D721Med (cell line): Measurements from ENCODE around the gene PCSK5.

ENCODE experiments used
- DNase-seq: peaks from one replicate; pipeline ENCODE4 v3.0.0; 2011; ENCODE audit warnings: low spot score; ENCODE audit not compliant: insufficient read length
- FAIRE-seq: peaks from 2 replicates; lab custom pipeline; 2011; peaks lifted over from hg19 to GRCh38; lab: Jason Lieb, UNC
- TF ChIP-seq, protein P1 (sequence below): IDR thresholded peaks from 2 replicates; pipeline ENCODE4 v1.5.1; 2012; ENCODE audit warnings: mild to moderate bottlenecking, control low read depth; ENCODE audit not compliant: insufficient read depth; ENCODE audit errors: missing control alignments

The PCSK5 gene

DNA sequence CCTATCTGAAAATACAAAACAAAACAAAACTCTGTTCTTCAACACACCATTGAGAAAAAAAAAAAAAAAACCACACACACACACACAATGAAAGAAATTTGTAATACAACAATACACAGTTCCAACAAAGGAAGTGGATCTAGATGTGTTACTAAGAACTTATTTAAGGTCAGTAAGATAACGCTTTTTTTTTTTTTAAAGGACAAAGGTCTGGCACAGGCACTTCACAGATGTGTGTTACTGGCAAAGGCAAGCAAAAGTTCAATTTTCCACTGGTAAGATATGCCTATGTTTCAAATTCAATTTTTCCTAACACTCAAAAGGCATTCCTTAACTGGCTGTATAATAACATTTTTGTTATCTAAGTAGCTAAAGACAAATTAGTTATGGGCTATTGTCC, 500.2 kb downstream of the PCSK5 start:
- TF ChIP-seq, protein P1, sequence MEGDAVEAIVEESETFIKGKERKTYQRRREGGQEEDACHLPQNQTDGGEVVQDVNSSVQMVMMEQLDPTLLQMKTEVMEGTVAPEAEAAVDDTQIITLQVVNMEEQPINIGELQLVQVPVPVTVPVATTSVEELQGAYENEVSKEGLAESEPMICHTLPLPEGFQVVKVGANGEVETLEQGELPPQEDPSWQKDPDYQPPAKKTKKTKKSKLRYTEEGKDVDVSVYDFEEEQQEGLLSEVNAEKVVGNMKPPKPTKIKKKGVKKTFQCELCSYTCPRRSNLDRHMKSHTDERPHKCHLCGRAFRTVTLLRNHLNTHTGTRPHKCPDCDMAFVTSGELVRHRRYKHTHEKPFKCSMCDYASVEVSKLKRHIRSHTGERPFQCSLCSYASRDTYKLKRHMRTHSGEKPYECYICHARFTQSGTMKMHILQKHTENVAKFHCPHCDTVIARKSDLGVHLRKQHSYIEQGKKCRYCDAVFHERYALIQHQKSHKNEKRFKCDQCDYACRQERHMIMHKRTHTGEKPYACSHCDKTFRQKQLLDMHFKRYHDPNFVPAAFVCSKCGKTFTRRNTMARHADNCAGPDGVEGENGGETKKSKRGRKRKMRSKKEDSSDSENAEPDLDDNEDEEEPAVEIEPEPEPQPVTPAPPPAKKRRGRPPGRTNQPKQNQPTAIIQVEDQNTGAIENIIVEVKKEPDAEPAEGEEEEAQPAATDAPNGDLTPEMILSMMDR = no peak
- no peak for DNase-seq
- FAIRE-seq = no peak

DNA sequence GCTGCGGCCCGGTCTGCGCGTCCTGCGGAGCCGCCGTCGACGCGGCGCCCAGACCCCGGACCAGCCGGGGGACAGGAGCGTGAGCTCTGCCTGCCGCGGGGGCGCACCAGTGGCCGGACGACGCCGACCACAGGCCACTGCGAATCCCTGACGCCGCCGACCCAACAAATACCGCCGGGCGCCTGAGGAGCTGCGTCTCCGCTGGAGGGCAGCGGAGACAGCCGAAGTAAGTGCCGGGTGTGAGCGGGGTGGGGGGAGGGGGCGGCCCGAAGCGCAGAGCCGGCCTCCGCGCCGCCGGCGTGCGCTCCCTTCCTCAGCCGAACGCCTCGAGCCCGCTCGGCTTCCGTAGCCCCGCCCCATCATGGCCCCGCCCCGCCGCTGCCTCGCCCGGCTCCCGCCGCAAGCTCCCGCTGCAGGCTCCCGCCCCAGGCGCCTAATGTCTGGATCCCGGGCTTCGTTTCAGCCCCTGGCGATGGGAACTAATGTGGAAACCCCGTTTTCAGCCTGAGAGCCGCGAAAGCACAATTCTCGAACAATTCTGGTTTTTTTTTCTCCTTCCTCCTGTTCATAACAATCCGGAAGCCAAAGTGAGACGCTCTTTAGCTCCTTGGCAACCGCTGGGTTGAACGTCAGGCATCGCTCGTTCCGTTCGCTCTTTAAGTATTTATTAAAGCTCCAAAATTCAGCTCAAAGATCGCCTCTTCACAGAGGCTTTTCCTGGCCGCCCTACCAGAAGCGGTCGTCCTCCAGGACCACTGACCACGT, 503.9 kb downstream of the PCSK5 start, which contains the start of gene RFK:
Gene RFK, minus strand, starts transcription at position 232 of the 765 bp plus-strand sequence. CDS start 255 bp downstream, outside the sequence.
- TF ChIP-seq, protein P1 = peak; percentile 47
- FAIRE-seq (no peak), DNase-seq (peak; percentile 49)

DNA sequence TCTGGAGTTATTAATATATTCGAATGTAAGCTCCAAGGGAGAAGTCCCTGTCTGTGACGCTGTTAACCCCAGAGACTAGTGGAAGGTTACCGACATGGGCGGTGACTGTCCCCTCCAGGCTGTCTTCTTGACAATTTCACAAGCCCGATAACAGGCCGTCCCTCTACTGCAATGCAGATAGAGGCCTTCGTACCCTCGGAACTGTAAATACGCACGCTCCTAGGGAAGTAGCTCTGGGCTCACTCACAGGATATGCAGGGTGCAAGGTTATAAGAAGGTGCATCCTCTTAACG, 504.4 kb downstream of the PCSK5 start:
- TF ChIP-seq, protein P1 = no peak
- FAIRE-seq (no peak), DNase-seq (no peak)

DNA sequence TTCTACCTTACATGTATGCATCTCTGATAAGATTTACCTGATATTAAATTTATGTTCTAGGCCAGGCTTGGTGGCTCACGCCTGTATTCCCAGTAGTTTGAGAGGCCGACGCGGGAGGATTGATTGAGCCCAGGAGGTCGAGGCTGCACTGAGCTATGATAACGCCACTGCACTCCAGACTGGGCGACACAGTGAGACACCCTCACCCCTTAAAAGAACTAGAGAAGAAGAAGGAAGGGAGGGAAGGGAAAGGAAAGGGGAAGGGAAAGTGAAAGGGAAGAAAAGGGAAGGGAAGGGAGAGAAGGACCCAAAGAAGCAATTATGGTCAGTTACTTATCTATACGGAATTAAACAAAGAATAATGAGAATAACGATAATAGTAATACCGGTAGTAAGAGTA, 504.9 kb downstream of the PCSK5 start:
- TF ChIP-seq, protein P1 = no peak
- no peak for DNase-seq
- FAIRE-seq = no peak

DNA sequence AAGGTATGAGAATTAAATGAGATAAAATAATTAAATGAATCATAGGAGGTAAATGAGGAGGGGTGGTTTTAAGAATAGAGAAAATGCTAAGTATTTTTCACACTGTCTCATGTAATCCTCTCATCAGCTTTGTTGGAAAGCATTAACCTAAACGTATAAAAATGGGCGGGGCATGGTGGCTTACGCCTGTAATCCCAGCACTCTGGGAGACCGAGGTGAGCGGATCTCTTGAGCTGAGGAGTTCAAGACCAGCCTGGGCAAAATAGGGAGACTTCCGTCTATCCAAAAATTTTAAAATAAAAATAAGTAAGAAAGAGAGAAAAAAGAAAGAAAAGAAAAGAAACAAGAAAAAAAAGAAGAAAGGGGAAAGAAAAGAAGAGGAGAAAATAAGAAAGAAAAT, 505.7 kb downstream of the PCSK5 start:
- DNase-seq (no peak), FAIRE-seq (no peak)
- TF ChIP-seq, protein P1 = no peak

DNA sequence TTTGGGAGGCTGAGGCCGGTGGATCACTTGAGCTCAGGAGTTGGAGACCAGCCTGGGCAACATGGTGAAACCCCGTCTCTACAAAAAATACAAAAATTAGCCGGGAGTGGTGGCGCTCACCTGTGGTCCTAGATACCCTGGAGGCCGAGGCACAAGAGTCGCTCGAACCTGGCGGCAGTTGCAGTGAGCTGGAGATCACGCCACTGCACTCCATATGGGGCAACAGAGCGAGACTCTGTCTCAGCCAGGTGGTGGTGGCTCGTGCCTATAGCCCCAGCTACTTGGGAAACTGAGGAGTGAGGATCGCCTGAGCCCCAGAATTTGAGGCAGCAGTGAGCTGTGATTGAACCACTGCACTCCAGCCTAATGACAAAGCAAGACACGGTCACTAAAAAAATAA, 506.1 kb downstream of the PCSK5 start:
- TF ChIP-seq, protein P1 = no peak
- FAIRE-seq = no peak
- no peak for DNase-seq

DNA sequence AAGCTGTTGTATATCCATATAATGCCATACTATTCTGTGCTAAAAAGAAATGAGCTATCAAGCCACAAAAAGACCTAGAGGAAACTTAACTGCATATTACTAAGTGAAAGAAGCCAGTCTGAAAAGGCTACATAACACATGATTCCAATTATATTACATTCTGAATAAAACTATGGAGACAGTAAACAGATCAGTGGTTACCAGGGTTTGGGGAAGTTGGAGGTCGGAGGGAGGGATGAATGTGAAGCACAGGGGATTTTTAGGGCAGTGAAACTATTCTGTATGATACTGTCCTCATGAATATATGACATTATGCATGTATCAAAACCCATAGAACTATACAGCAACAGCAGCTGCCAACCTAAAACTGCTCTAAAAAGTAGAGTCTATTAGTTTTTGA, 509.4 kb downstream of the PCSK5 start:
- no peak for FAIRE-seq

More for the DNA sequence above, 509.4 kb downstream of the PCSK5 start:
- no peak for DNase-seq
- TF ChIP-seq, protein P1 = no peak
